ENCODE measurements around the gene PEBP1.

The PEBP1 gene

DNA sequence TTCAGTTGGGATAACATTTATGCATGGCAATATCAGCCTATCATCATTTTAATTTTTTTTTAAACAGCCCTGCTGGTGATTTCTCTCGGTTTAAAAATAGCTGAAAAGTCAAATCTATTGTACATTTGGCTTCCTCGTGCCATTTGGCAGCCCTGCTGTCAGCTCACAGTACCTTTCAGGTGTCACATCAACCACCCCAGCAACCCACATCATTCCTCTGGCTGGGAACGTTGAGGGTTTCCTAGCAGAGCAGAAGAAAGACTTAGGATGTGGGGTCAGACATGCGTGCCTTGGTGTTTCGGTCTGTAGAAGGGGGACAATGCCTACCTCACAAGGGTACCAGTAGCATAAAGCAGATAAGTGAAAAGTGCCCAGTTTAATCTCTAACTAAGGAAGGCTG, 15.8 kb downstream of the PEBP1 start:
- Mint-ChIP-seq H3K27me3 (ENCODE audit: low read depth, poor library complexity) (no peaks in the 10 kb centered on the region), H3K4me3 (no peak overlapping the region), H3K27ac (no peak overlapping the region), H3K9me3 (no peaks in the 10 kb centered on the region), H3K36me3 (ENCODE audit: low read depth) (peaks cover 25% of the 10 kb centered on the region), H3K4me1 (peaks cover 25% of the 10 kb centered on the region)
- TF ChIP-seq, protein P1, sequence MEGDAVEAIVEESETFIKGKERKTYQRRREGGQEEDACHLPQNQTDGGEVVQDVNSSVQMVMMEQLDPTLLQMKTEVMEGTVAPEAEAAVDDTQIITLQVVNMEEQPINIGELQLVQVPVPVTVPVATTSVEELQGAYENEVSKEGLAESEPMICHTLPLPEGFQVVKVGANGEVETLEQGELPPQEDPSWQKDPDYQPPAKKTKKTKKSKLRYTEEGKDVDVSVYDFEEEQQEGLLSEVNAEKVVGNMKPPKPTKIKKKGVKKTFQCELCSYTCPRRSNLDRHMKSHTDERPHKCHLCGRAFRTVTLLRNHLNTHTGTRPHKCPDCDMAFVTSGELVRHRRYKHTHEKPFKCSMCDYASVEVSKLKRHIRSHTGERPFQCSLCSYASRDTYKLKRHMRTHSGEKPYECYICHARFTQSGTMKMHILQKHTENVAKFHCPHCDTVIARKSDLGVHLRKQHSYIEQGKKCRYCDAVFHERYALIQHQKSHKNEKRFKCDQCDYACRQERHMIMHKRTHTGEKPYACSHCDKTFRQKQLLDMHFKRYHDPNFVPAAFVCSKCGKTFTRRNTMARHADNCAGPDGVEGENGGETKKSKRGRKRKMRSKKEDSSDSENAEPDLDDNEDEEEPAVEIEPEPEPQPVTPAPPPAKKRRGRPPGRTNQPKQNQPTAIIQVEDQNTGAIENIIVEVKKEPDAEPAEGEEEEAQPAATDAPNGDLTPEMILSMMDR (IDR thresholded peaks at IDR 0.05) = no peak
- no peak for DNase-seq

DNA sequence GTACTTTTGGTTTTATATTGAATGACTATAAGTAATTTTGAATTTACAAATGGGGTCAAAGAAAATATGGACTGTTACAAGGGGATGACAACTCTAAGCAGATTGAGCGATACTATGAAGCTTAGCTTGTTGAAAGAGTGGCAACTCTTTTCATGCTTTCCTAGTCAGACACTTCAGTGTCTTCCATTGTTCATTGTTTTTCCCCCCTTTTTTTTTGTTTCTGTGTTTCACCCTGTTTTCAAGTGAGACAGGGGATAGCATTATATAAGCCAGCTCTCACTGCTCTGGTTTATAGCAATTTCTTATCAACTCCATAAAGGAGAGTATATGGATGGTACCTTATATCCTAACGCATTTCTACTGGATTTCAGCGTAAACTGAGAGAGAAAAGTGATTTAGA, 24.6 kb downstream of the PEBP1 start:
- Mint-ChIP-seq H3K36me3 (ENCODE audit: low read depth) (peaks cover 5% of the 10 kb centered on the region), H3K9me3 (no peaks in the 10 kb centered on the region), H3K27ac (no peak overlapping the region), H3K4me1 (no peaks in the 10 kb centered on the region), H3K27me3 (ENCODE audit: low read depth, poor library complexity) (no peaks in the 10 kb centered on the region), H3K4me3 (no peak overlapping the region)
- no peak for DNase-seq
- TF ChIP-seq, protein P1 (IDR thresholded peaks at IDR 0.05) = no peak

DNA sequence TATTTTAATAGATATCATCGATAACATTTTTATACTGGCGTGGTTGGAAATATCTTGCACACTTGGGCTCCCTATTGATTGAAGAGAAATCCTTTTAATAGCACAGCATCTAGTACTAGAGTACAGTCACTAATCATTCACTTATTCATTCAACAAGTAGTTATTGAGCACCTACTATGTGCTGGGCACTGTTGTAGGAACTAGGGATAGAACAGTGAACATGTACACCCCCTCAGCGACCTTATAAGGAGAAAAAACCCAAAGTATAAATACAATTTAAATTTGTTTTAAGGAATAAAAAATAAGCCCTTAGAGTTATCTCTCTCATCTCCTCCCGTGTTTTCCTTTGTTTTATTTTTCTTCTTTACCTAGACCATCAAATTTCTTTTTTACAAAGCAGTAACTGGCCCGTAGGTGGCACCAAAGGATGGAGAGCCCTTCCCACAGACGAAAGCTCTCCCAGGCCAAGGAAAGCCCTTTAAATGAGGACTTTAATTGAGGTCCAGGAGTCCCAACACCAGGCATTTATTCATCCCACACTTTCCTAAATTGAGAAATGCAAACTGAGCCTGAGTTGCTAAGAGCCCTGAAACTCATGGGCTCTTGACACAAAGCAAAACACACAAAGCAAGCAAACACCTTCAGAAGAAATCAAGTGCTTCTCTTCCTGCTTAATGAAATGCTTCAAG, 29.0 kb downstream of the PEBP1 start:
- Mint-ChIP-seq H3K9me3 (no peaks in the 10 kb centered on the region), H3K27ac (no peak overlapping the region), H3K4me1 (no peaks in the 10 kb centered on the region), H3K4me3 (no peak overlapping the region), H3K36me3 (ENCODE audit: low read depth) (peaks cover 14% of the 10 kb centered on the region), H3K27me3 (ENCODE audit: low read depth, poor library complexity) (no peaks in the 10 kb centered on the region)
- peak; percentile 35 for DNase-seq
- TF ChIP-seq, protein P1 (IDR thresholded peaks at IDR 0.05) = peak; percentile 61

DNA sequence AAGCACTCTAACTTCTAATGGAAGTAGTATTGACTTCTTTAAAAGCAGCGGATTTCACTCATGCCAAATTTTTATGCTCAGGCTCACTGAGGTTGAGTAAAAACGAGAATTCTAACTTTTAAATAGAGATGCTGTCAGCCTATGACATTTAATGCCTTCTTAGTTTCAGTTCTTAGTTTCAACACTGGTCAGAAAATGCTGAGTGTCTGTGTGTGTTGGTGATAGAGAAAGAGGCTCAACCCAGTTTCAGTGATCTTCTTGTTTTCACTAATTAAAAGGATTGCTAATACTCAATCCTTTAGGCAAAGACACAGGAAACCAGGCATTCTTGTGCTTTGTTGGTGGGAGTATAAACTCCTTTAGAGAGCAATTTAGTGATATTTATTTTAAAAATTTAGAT, 31.0 kb downstream of the PEBP1 start:
- Mint-ChIP-seq H3K4me1 (no peaks in the 10 kb centered on the region), H3K27me3 (ENCODE audit: low read depth, poor library complexity) (no peaks in the 10 kb centered on the region), H3K9me3 (no peaks in the 10 kb centered on the region), H3K36me3 (ENCODE audit: low read depth) (peaks cover 28% of the 10 kb centered on the region), H3K27ac (no peak overlapping the region), H3K4me3 (no peak overlapping the region)
- TF ChIP-seq, protein P1 (IDR thresholded peaks at IDR 0.05) = no peak
- no peak for DNase-seq

DNA sequence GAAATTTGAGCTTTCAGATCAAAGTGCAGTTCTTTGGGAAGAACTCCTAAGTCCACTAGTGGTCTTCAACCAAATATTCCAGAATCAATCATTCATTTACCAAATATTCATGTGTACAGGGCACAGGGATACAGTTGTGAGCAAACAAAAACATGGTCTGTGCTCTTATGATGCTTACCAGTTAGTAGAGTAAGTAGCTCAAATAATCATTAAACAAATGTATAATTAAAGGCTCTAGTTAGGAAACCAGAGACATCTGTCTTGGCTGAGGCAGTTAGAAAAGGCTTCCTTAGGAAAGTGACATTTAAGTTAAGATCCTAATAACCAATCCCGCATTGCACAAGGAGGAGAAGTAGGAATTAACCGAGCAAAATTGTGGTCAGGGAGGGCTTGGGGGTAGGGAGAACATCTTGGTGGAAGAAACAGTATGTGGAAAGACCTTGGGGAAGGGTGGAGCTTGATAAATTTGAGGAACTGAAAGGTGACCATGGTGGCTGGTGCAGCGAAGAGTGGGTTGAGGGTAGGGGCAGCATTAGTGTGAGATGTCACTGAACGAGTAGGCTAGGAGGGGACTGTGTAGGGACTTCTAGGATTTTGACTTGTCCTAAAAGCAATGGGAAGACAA, 40.0 kb downstream of the PEBP1 start:
- Mint-ChIP-seq H3K9me3 (no peaks in the 10 kb centered on the region), H3K27ac (no peak overlapping the region), H3K4me3 (no peak overlapping the region), H3K4me1 (peaks cover 10% of the 10 kb centered on the region), H3K36me3 (ENCODE audit: low read depth) (peaks cover 32% of the 10 kb centered on the region), H3K27me3 (ENCODE audit: low read depth, poor library complexity) (peaks cover 3% of the 10 kb centered on the region)
- DNase-seq = no peak
- TF ChIP-seq, protein P1 (IDR thresholded peaks at IDR 0.05) = no peak

DNA sequence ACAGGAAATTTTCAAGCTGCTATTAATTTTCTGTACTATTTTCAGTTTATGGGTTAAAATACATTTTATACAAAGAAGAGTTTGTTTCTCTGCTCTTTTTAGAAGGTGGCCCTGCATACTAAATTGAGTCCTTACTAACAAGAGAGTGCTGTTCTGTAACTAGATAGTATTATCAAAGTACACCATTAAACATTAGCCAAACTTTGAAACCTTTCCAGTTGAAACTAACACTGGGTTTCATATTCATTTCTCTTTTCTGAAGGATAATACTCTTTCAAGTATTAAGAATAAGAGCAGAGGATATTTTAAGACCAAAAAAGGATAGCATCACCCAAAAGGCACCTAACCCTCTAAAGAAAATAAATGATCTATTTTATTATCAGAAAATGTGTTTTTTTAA, 47.2 kb downstream of the PEBP1 start:
- DNase-seq = no peak
- Mint-ChIP-seq H3K4me1 (peaks cover 21% of the 10 kb centered on the region), H3K27ac (no peak overlapping the region), H3K9me3 (no peaks in the 10 kb centered on the region), H3K4me3 (no peak overlapping the region), H3K36me3 (ENCODE audit: low read depth) (peaks cover 5% of the 10 kb centered on the region), H3K27me3 (ENCODE audit: low read depth, poor library complexity) (no peaks in the 10 kb centered on the region)
- TF ChIP-seq, protein P1 (IDR thresholded peaks at IDR 0.05) = no peak
